SK-N-SH (cell line): ENCODE data around the gene ZBTB49. TPM values are rescaled to one million over a fixed set of nuclear protein-coding genes. Genes with fewer than 3 reads are reported as not detected.

ENCODE experiments used
- CTCF ChIA-PET: fragments of 300-600, 350-600 bp; formaldehyde crosslinking; extraction: SDS; loops from one replicate; lab custom pipeline; 2021; lab: Yijun Ruan, JAX
- POLR2A ChIA-PET: fragments of 350-600 bp; sonication (Branson Sonifier 250); formaldehyde crosslinking; extraction: SDS; loops from one replicate; lab custom pipeline; 2020; ENCODE audit warnings: antibody characterized with exemption, inconsistent platforms; lab: Yijun Ruan, JAX
- DNase-seq: peaks from one replicate; pipeline ENCODE4 v3.0.0; 2012
- H2AFZ ChIP-seq: fragments of 200-600 bp; sonication (generic); 2 replicates; pipeline ENCODE4 v1.8.1; 2016; ENCODE audit warnings: antibody characterized with exemption, mild to moderate bottlenecking, low read depth
- H3F3A ChIP-seq: fragments of 200-600 bp; sonication (generic); replicated peaks from 2 replicates; pipeline ENCODE3; 2016; ENCODE audit warnings: antibody characterized with exemption, mild to moderate bottlenecking; ENCODE audit not compliant: insufficient read depth
- H3K27ac ChIP-seq, 2 experiments: fragments of 200-500 bp in 1 of 2; fragments of 200-600 bp in 1 of 2; sonication (Bioruptor generic) in 1 of 2; sonication (generic), shearing (Covaris generic) in 1 of 2; 2 replicates each; pipeline versions ENCODE4 v1.5.1 to v1.6.1; 2014 to 2016; ENCODE audit warnings: low read depth in 2 of 2, inconsistent platforms in 1 of 2, low read length in 1 of 2, mild to moderate bottlenecking in 1 of 2, mixed read lengths in 1 of 2
- H3K27me3 ChIP-seq: fragments of 200-600 bp; sonication (generic), shearing (Covaris generic); 2 replicates; pipeline ENCODE4 v1.6.1; 2016; ENCODE audit warnings: mixed run types; ENCODE audit not compliant: insufficient read depth
- H3K36me3 ChIP-seq, 2 experiments: fragments of 200-500 bp in 1 of 2; fragments of 200-600 bp in 1 of 2; sonication (Bioruptor generic) in 1 of 2; sonication (generic) in 1 of 2; replicated peaks in 1 of 2; 2 replicates each; pipeline versions ENCODE3 to v1.5.1; 2014 to 2016; ENCODE audit warnings: low read length in 1 of 2, mild to moderate bottlenecking in 1 of 2; ENCODE audit not compliant: insufficient read depth in 2 of 2, control insufficient read depth in 1 of 2
- H3K4me1 ChIP-seq, 2 experiments: fragments of 200-500 bp in 1 of 2; fragments of 200-600 bp in 1 of 2; sonication (Bioruptor generic) in 1 of 2; sonication (generic), shearing (Covaris generic) in 1 of 2; 2 replicates each; pipeline versions ENCODE4 v1.5.1 to v1.6.1; 2014 to 2016; ENCODE audit warnings: low read depth in 1 of 2, low read length in 1 of 2, mixed run types in 1 of 2; ENCODE audit not compliant: insufficient read depth in 2 of 2, control insufficient read depth in 1 of 2
- H3K4me2 ChIP-seq: fragments of 200-600 bp; sonication (generic), shearing (Covaris generic); 2 replicates; pipeline ENCODE4 v1.6.1; 2017; ENCODE audit warnings: mixed run types
- H3K4me3 ChIP-seq, 2 experiments: fragments of 200-500 bp in 1 of 2; fragments of 200-600 bp in 1 of 2; sonication (Bioruptor generic) in 1 of 2; sonication (generic), shearing (Covaris generic) in 1 of 2; 2 replicates each; pipeline versions ENCODE4 v1.5.1 to v1.8.1; 2014 to 2016; ENCODE audit warnings: low read depth in 2 of 2, inconsistent platforms in 1 of 2, low read length in 1 of 2, mild to moderate bottlenecking in 1 of 2, mixed read lengths in 1 of 2, moderate library complexity in 1 of 2
- H3K79me2 ChIP-seq: fragments of 200-600 bp; sonication (generic); 2 replicates; pipeline ENCODE4 v1.8.1; 2017; ENCODE audit warnings: mild to moderate bottlenecking; ENCODE audit not compliant: insufficient read depth
- H3K9ac ChIP-seq: fragments of 200-600 bp; sonication (generic); 2 replicates; pipeline ENCODE4 v1.6.1; 2017; ENCODE audit warnings: mixed run types
- H3K9me2 ChIP-seq: fragments of 200-600 bp; sonication (generic); 2 replicates; pipeline ENCODE4 v1.6.1; 2017; ENCODE audit warnings: mixed run types
- H3K9me3 ChIP-seq: fragments of 200-600 bp; sonication (generic); 2 replicates; pipeline ENCODE4 v1.6.1; 2017; ENCODE audit warnings: mixed run types, mild to moderate bottlenecking, moderate library complexity
- H4K20me1 ChIP-seq: fragments of 200-600 bp; sonication (generic); 2 replicates; pipeline ENCODE4 v1.6.1; 2017; ENCODE audit warnings: mild to moderate bottlenecking, mixed run types; ENCODE audit not compliant: insufficient read depth
- CHD2 ChIP-seq: fragments of 150-350 bp; IDR thresholded peaks from 2 replicates; pipeline ENCODE4 v1.6.1; 2018; ENCODE audit warnings: low read length; ENCODE audit not compliant: partially characterized antibody
- ELF1 ChIP-seq: IDR thresholded peaks from 2 replicates; pipeline ENCODE4 v1.4.0; 2012
- EP300 ChIP-seq, 2 experiments: IDR thresholded peaks; 2 replicates each; pipeline versions ENCODE4 v1.4.0 to v1.6.1; 2012; ENCODE audit warnings: borderline replicate concordance in 1 of 2, low read depth in 1 of 2, low read length in 1 of 2
- EZH2phosphoT487 ChIP-seq: fragments of 200-600 bp; sonication (generic); IDR thresholded peaks from 2 replicates; pipeline ENCODE4 v1.6.1; 2017; ENCODE audit warnings: low read depth, mixed run types, mild to moderate bottlenecking, antibody characterized with exemption, moderate library complexity, borderline replicate concordance
- FOXM1 ChIP-seq: IDR thresholded peaks from 2 replicates; pipeline ENCODE4 v1.4.0; 2012; ENCODE audit warnings: low read depth, mild to moderate bottlenecking
- GABPA ChIP-seq: IDR thresholded peaks from 2 replicates; pipeline ENCODE4 v1.4.0; 2012; ENCODE audit warnings: low read depth, mild to moderate bottlenecking
- GATA2 ChIP-seq: sonication (generic); formaldehyde crosslinking; IDR thresholded peaks from 2 replicates; pipeline ENCODE4 v1.5.0; 2020; ENCODE audit warnings: mild to moderate bottlenecking, missing genetic modification reagents
- JUND ChIP-seq: IDR thresholded peaks from 2 replicates; pipeline ENCODE4 v1.4.0; 2012
- MXI1 ChIP-seq: IDR thresholded peaks from 2 replicates; pipeline ENCODE4 v1.6.1; 2012; ENCODE audit warnings: mild to moderate bottlenecking, low read depth, low read length, improper control_type of control experiment
- NRF1 ChIP-seq: IDR thresholded peaks from 2 replicates; pipeline ENCODE4 v1.6.1; 2012; ENCODE audit warnings: low read depth, mild to moderate bottlenecking, low read length
- PBX3 ChIP-seq: IDR thresholded peaks from 2 replicates; pipeline ENCODE4; 2012
- POLR2AphosphoS5 ChIP-seq: IDR thresholded peaks from 2 replicates; pipeline ENCODE4 v1.6.1; 2012; ENCODE audit warnings: low read depth, low read length
- RFX5 ChIP-seq: IDR thresholded peaks from 2 replicates; pipeline ENCODE4 v1.6.1; 2012; ENCODE audit warnings: mild to moderate bottlenecking, improper control_type of control experiment, low read length
- RXRA ChIP-seq: IDR thresholded peaks from 2 replicates; pipeline ENCODE4 v1.4.0; 2012; ENCODE audit warnings: low read depth, mild to moderate bottlenecking, borderline replicate concordance
- SIN3A ChIP-seq: IDR thresholded peaks from 2 replicates; pipeline ENCODE4 v1.6.1; 2012; ENCODE audit warnings: low read depth, mild to moderate bottlenecking, low read length, moderate library complexity, borderline replicate concordance
- SMC3 ChIP-seq: IDR thresholded peaks from 2 replicates; pipeline ENCODE4 v1.6.1; 2012; ENCODE audit warnings: low read depth, low read length, improper control_type of control experiment
- TAF1 ChIP-seq: IDR thresholded peaks from 2 replicates; pipeline ENCODE4 v1.6.1; 2012; ENCODE audit warnings: low read depth, mild to moderate bottlenecking, low read length, moderate library complexity, borderline replicate concordance
- USF1 ChIP-seq: IDR thresholded peaks from 2 replicates; pipeline ENCODE4 v1.4.0; 2012; ENCODE audit warnings: low read depth, borderline replicate concordance
- YY1 ChIP-seq: IDR thresholded peaks from 2 replicates; pipeline ENCODE4 v1.4.0; 2012; ENCODE audit warnings: low read depth, mild to moderate bottlenecking
- WGBS: methylation state at CpG from one replicate; pipeline ENCODE4 v1.1.6; 2017; ENCODE audit warnings: low lambda C conversion rate; 5-methylcytosine and 5-hydroxymethylcytosine counted together
- polyA plus RNA-seq, 3 experiments: library from polyadenylated mRNA; depleted of rRNA; stranded (reverse); fragments of >200 nt; gene quantifications; 2 replicates each; pipeline ENCODE4 v1.2.3, GENCODE V29; 2012
- TF ChIP-seq, protein P1 (sequence below): IDR thresholded peaks from 2 replicates; pipeline ENCODE4 v1.4.0; 2012; ENCODE audit warnings: low read depth, borderline replicate concordance
- TF ChIP-seq, protein P2 (sequence below): fragments of 150-350 bp; IDR thresholded peaks from 2 replicates; pipeline ENCODE4 v1.6.1; 2017; ENCODE audit warnings: antibody characterized with exemption, low read length, low read depth, borderline replicate concordance
- TF ChIP-seq, protein P3 (sequence below): fragments of 150-350 bp; IDR thresholded peaks from 2 replicates; pipeline ENCODE4 v1.6.1; 2016; ENCODE audit warnings: mild to moderate bottlenecking, low read depth, low read length
- TF ChIP-seq, protein P4 (sequence below): IDR thresholded peaks from 2 replicates; pipeline ENCODE4 v1.4.0; 2012; ENCODE audit warnings: low read depth

ZBTB49 gene
- 3.1 and 3.7 TPM in 2 replicates for polyA plus RNA-seq (2012; rRNA removed)
- polyA plus RNA-seq (2012; cell fraction: cytosol; rRNA removed), result 2.8 and 3.6 TPM in 2 replicates
- polyA plus RNA-seq (2012; cell fraction: nucleus; rRNA removed), result 10.8 and 11.8 TPM in 2 replicates

GRCh38 chr4:4289941-4290850 is at the start of gene ZBTB49, which contains the start of gene LYAR:
ZBTB49 (plus strand) TSS chr4:4290251; CDS start chr4:4299946, 9,695 bp downstream.
LYAR (minus strand) TSS chr4:4290154; CDS start chr4:4283742, 6,412 bp downstream.
- Histone ChIP-seq H3K27me3 (no peaks in the 10 kb centered on the region), H2AFZ (peak within 1 kb of the TSS; percentile 89), H3K4me3 (peak within 1 kb of the TSS; percentile 78 to 98), H3K36me3 (peaks cover 7 to 21% of the 10 kb centered on the region in 2 experiments), H3F3A (no peaks in the 10 kb centered on the region), H3K9me3 (no peaks in the 10 kb centered on the region), H4K20me1 (peaks cover 7% of the 10 kb centered on the region; the same call in 1 of the 2 replicates), H3K9me2 (no peaks in the 10 kb centered on the region), H3K9ac (peak within 1 kb of the TSS; percentile 69), H3K27ac (peak within 1 kb of the TSS; percentile 51 to 65; a peak in 2 of 4 replicates), H3K4me2 (peak within 1 kb of the TSS; percentile 83), H3K4me1 (peaks cover 7 to 15% of the 10 kb centered on the region in 2 experiments; a peak in 3 of 4 replicates), H3K79me2 (peaks cover 86% of the 10 kb centered on the region)
- CTCF ChIA-PET, result interaction anchor here (1.3 kb wide), 1 partner anchor 41 kb away, joined by 4 read pairs; no protein-coding TSS in a partner anchor
- peak; percentile 97 for DNase-seq
- POLR2A ChIA-PET, result no interaction called here
- WGBS, result 4% methylated on average over 18 of the region's 77 CpGs
- TF ChIP-seq EP300 (IDR thresholded peaks at IDR 0.05; ENCODE audit: borderline replicate concordance in 1 of 2, low read depth in 1 of 2, low read length in 1 of 2) (no peak), USF1 (peak; percentile 62; the same call in 1 of the 2 replicates), PBX3 (no peak), TAF1 (peak; percentile 70), RFX5 (no peak), GABPA (peak; percentile 90), EZH2phosphoT487 (no peak), ELF1 (peak; percentile 76), GATA2 (CRISPR knock-in tag) (no peak), YY1 (peak; percentile 39; the same call in 1 of the 2 replicates), CHD2 (peak; percentile 52), MXI1 (peak; percentile 99), FOXM1 (no peak), POLR2AphosphoS5 (peak; percentile 88), RXRA (no peak), SMC3 (no peak), NRF1 (peak; percentile 87), SIN3A (peak; percentile 90; the same call in 1 of the 2 replicates), JUND (no peak)
- TF ChIP-seq, protein P1, sequence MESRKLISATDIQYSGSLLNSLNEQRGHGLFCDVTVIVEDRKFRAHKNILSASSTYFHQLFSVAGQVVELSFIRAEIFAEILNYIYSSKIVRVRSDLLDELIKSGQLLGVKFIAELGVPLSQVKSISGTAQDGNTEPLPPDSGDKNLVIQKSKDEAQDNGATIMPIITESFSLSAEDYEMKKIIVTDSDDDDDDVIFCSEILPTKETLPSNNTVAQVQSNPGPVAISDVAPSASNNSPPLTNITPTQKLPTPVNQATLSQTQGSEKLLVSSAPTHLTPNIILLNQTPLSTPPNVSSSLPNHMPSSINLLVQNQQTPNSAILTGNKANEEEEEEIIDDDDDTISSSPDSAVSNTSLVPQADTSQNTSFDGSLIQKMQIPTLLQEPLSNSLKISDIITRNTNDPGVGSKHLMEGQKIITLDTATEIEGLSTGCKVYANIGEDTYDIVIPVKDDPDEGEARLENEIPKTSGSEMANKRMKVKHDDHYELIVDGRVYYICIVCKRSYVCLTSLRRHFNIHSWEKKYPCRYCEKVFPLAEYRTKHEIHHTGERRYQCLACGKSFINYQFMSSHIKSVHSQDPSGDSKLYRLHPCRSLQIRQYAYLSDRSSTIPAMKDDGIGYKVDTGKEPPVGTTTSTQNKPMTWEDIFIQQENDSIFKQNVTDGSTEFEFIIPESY, result no peak
- TF ChIP-seq, protein P2, sequence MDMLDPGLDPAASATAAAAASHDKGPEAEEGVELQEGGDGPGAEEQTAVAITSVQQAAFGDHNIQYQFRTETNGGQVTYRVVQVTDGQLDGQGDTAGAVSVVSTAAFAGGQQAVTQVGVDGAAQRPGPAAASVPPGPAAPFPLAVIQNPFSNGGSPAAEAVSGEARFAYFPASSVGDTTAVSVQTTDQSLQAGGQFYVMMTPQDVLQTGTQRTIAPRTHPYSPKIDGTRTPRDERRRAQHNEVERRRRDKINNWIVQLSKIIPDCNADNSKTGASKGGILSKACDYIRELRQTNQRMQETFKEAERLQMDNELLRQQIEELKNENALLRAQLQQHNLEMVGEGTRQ, result no peak
- TF ChIP-seq, protein P3, sequence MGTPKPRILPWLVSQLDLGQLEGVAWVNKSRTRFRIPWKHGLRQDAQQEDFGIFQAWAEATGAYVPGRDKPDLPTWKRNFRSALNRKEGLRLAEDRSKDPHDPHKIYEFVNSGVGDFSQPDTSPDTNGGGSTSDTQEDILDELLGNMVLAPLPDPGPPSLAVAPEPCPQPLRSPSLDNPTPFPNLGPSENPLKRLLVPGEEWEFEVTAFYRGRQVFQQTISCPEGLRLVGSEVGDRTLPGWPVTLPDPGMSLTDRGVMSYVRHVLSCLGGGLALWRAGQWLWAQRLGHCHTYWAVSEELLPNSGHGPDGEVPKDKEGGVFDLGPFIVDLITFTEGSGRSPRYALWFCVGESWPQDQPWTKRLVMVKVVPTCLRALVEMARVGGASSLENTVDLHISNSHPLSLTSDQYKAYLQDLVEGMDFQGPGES, result no peak
- TF ChIP-seq, protein P4, sequence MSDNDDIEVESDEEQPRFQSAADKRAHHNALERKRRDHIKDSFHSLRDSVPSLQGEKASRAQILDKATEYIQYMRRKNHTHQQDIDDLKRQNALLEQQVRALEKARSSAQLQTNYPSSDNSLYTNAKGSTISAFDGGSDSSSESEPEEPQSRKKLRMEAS, result peak; percentile 97
